ENCODE results near the gene INTS6.

Gene INTS6

DNA sequence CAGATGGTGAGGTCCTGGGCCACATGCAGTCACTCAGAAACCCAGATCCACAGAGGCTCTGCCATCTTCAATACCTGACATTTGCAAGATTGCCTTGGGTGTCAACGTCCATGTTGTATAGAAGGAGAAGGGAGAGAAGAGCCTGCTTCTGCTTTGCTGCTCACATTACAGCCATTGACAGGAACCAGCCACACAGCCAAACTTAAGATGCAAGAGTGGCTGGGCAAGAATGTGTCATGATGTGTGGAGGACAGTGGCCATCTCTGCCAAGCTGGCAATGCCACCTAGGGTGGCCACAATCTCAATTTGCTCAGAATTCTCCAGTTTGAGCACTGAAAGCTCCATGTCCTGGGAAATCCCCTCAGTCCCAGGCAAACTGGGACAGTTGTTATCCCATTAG lies 139.2 kb downstream of the INTS6 start:
- no peak for DNase-seq (ENCODE audit: low spot score)
- in situ Hi-C loops (cut with MboI; ENCODE audit: low pct_unique_long_range_greater_than_20kb, low sequenced_read_pairs, unreplicated experiment), result no loop called here
- TF ChIP-seq, protein P1, sequence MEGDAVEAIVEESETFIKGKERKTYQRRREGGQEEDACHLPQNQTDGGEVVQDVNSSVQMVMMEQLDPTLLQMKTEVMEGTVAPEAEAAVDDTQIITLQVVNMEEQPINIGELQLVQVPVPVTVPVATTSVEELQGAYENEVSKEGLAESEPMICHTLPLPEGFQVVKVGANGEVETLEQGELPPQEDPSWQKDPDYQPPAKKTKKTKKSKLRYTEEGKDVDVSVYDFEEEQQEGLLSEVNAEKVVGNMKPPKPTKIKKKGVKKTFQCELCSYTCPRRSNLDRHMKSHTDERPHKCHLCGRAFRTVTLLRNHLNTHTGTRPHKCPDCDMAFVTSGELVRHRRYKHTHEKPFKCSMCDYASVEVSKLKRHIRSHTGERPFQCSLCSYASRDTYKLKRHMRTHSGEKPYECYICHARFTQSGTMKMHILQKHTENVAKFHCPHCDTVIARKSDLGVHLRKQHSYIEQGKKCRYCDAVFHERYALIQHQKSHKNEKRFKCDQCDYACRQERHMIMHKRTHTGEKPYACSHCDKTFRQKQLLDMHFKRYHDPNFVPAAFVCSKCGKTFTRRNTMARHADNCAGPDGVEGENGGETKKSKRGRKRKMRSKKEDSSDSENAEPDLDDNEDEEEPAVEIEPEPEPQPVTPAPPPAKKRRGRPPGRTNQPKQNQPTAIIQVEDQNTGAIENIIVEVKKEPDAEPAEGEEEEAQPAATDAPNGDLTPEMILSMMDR (IDR thresholded peaks at IDR 0.05; ENCODE audit: extremely low read depth, insufficient read depth, missing control alignments), result no peak

DNA sequence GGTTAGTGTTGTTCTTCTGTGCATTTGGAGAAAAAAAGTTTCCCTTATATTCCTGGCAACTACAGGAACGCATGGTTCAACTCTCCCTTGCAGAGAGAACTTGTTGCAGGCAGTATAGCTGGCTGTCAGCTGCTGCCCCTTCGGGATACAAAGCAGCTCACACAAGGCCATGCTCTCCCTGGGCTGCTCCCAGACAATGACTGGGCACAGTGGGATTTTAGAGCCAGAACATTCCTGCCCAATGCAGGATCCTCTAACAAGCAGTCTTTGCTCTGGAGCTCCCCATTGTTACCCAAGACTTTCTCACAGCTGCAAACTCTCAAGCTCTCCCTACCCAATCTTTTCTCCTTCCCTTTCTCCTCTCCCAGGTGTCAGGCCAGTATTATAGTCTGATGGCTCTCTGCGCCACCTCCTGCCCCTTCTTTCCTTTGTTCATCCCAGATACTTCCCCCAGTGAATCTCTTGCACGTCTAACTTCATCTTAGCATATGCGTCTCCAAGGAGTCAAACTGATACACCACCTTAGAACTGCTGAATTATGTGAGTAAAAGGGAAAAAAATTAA lies 140.8 kb downstream of the INTS6 start:
- DNase-seq (ENCODE audit: low spot score), result no peak
- TF ChIP-seq, protein P1 (IDR thresholded peaks at IDR 0.05; ENCODE audit: extremely low read depth, insufficient read depth, missing control alignments), result no peak
- in situ Hi-C loops (cut with MboI; ENCODE audit: low pct_unique_long_range_greater_than_20kb, low sequenced_read_pairs, unreplicated experiment), result no loop called here
